NT2/D1 (cell line): ENCODE data around the gene KLHL29.

Experiments used
- DNase-seq: peaks from one replicate; pipeline ENCODE4 v3.0.0-alpha.2; 2011; ENCODE audit warnings: low read depth, low spot score
- H3K27me3 ChIP-seq: 2 replicates; pipeline ENCODE4 v1.6.0; 2011; ENCODE audit warnings: mild to moderate bottlenecking; ENCODE audit not compliant: insufficient read length, insufficient read depth
- H3K36me3 ChIP-seq: 2 replicates; pipeline ENCODE4 v1.6.1; 2011; ENCODE audit warnings: mild to moderate bottlenecking, low read length, mixed read lengths; ENCODE audit not compliant: insufficient read depth, insufficient read length
- H3K4me1 ChIP-seq: 2 replicates; pipeline ENCODE4 v1.5.1; 2011; ENCODE audit not compliant: insufficient read depth, insufficient read length
- H3K4me3 ChIP-seq: 2 replicates; pipeline ENCODE4 v1.5.1; 2011; ENCODE audit warnings: low read depth; ENCODE audit not compliant: insufficient read length
- H3K9ac ChIP-seq: 2 replicates; pipeline ENCODE4 v1.6.0; 2011; ENCODE audit warnings: low read depth; ENCODE audit not compliant: insufficient read length
- H3K9me3 ChIP-seq: 2 replicates; pipeline ENCODE4 v1.5.1; 2011; ENCODE audit warnings: mild to moderate bottlenecking, low read length; ENCODE audit not compliant: insufficient read depth
- SUZ12 ChIP-seq: IDR thresholded peaks from 2 replicates; pipeline ENCODE4 v1.6.1; 2011; ENCODE audit not compliant: insufficient read length, insufficient read depth; ENCODE audit errors: extremely low read depth
- YY1 ChIP-seq: IDR thresholded peaks from 2 replicates; pipeline ENCODE4 v1.6.1; 2011; ENCODE audit not compliant: insufficient read length, insufficient read depth
- ZNF274 ChIP-seq: IDR thresholded peaks from 2 replicates; pipeline ENCODE4 v1.6.1; 2011; ENCODE audit warnings: mild to moderate bottlenecking, low read depth, low read length

Gene KLHL29

GRCh38 chr2:23349508-23349907 is 35.5 kb upstream of the KLHL29 start:
- Histone ChIP-seq H3K27me3 (peaks cover 2% of the 10 kb centered on the region), H3K9me3 (peaks cover 6% of the 10 kb centered on the region; the same call in 1 of the 2 replicates), H3K9ac (no peak overlapping the region), H3K4me3 (no peak overlapping the region), H3K36me3 (no peaks in the 10 kb centered on the region), H3K4me1 (peaks cover 3% of the 10 kb centered on the region)
- no peak for DNase-seq
- TF ChIP-seq ZNF274 (no peak), SUZ12 (no peak), YY1 (no peak)

DNA sequence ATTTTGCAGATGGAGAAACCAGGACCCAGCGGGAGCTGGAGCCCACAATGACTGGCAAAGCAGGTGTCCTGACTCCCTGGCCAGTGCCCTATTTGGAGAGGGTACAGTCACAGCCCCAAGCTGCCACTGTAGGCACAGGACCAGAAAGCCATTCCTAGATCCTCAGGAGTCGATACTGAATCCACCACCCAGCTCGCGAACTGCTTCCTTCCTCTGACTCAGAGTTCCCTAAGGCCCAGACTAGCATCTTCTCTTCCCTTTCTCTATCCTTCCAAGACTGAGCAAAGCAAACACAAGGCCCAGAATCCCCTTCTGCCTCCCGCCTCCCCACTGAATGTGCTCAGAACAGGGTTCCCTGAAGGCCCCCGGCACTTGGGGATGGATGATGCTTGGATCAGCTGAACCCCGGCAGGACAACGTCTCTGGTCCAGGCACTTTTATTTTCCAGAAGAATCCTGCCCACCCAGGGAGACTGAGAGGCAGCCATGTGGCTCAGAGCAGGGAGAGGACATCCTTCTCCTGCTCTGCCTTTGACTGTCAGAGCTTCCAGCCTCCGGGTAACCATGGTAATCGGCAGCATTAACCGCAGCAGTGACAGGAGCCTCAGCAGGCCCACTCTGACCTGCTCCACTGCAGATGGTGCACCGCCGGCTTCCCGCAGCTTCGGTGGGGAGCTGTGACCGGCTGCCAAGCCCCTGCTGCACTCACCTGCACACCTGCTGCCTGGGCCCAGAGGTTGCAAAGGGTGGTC is 34.8 kb upstream of the KLHL29 start:
- DNase-seq: no peak
- Histone ChIP-seq H3K4me3 (no peak overlapping the region), H3K9ac (no peak overlapping the region), H3K9me3 (peaks cover 6% of the 10 kb centered on the region; the same call in 1 of the 2 replicates), H3K27me3 (peaks cover 2% of the 10 kb centered on the region), H3K4me1 (peaks cover 3% of the 10 kb centered on the region), H3K36me3 (no peaks in the 10 kb centered on the region)
- TF ChIP-seq ZNF274 (no peak), YY1 (no peak), SUZ12 (no peak)

GRCh38 chr2:23350792-23351355 is 34.1 kb upstream of the KLHL29 start:
- no peak for DNase-seq
- Histone ChIP-seq H3K9ac (no peak overlapping the region), H3K27me3 (peaks cover 2% of the 10 kb centered on the region), H3K36me3 (no peaks in the 10 kb centered on the region), H3K4me3 (no peak overlapping the region), H3K9me3 (peaks cover under 1% of the 10 kb centered on the region; the same call in 1 of the 2 replicates), H3K4me1 (peaks cover 3% of the 10 kb centered on the region)
- TF ChIP-seq SUZ12 (no peak), ZNF274 (no peak), YY1 (no peak)

DNA sequence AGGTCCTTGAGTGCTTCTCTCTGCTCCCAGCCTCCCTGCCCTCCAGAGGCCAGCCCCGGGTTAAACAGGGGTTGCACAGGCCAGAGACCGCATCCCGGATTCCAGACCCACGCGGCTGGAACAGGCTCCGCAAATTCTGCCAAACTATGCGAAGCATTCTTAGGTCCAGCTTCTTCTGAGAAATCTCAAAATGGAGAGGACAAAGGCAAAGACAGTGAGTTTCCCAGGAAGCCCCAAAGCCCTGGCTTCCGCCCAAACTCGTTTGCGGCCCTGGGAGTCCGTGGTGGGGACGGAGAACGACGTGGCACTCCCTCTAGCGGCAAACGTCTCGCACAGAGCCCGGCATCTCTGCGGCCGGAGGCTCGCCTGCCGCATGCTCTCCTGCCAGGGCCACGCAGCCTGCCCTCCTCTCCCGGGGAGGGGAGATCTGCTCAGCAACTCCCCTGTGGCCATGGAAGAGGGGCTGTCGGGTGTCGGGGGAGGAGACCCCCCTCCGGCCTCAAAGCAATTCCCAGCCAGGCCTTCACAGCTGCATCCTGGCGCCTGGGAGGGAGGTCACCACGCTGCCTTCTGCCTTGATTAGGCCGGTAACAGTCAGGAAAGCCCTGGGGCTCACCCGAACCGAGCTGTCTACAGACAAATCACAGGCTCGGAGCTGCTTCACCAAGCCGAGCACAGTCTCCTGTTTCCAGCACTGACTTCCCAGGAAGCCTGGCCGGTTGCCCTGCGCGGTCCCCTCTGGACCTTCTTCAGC is 33.4 kb upstream of the KLHL29 start:
- H3K4me3 ChIP-seq: peak overlapping the region; percentile 11
- peak; percentile 78 for DNase-seq
- H3K36me3 ChIP-seq: no peaks in the 10 kb centered on the region
- no peak for TF ChIP-seq YY1
- no peak for TF ChIP-seq ZNF274
- TF ChIP-seq SUZ12: no peak
- no peaks in the 10 kb centered on the region for H3K9me3 ChIP-seq
- peak overlapping the region; percentile 64 for H3K9ac ChIP-seq
- peaks cover 3% of the 10 kb centered on the region for H3K4me1 ChIP-seq
- peaks cover 2% of the 10 kb centered on the region for H3K27me3 ChIP-seq

DNA sequence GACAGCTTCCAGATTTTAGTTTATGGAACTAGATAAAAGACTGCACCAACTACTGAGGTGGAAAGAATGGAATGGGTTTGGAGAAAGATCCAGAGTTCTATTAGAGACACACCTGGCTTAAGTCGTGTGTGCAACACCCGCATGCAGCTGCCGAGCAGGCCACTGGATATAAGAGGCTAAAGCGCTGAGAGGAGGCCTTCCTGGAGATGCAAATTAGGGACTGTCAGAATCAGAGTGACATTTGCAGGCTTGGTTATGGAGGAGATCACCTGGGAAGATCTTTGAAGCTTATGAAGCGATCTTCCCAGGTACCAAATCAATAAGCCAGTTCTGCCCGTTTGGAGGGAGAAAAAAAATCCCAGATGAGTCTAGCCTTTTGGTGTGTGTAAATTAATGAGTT is 30.4 kb upstream of the KLHL29 start:
- Histone ChIP-seq H3K36me3 (no peaks in the 10 kb centered on the region), H3K9ac (no peak overlapping the region), H3K4me3 (no peak overlapping the region), H3K9me3 (no peaks in the 10 kb centered on the region), H3K4me1 (peaks cover 3% of the 10 kb centered on the region), H3K27me3 (peaks cover 2% of the 10 kb centered on the region)
- TF ChIP-seq SUZ12: no peak
- TF ChIP-seq YY1: no peak
- no peak for TF ChIP-seq ZNF274
- DNase-seq: no peak

DNA sequence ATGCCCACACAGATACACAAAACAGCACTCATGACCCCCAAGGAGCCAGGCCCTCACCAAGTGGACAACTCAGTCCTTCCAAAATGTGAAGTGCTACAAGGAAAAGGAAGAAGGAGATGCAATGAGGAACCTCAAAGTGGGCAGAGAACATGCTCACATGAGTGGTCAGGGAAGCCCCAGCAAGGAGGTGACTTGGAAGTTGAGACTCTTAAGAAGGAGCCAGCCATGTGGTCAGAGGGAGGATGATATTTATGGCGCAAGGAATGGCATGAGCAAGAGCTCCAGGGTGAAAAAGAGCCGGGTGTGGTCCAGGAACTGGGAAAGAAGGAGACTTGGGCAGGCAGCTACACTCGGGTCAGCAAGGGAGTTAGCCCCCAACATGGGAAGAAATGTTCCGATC is 30.0 kb upstream of the KLHL29 start:
- peaks cover 3% of the 10 kb centered on the region for H3K27me3 ChIP-seq
- no peak for DNase-seq
- TF ChIP-seq ZNF274 (no peak), SUZ12 (no peak), YY1 (no peak)
- no peaks in the 10 kb centered on the region for H3K9me3 ChIP-seq
- no peak overlapping the region for H3K4me3 ChIP-seq
- H3K36me3 ChIP-seq: no peaks in the 10 kb centered on the region
- no peak overlapping the region for H3K9ac ChIP-seq
- peaks cover 3% of the 10 kb centered on the region for H3K4me1 ChIP-seq

GRCh38 chr2:23356711-23357110 is 28.3 kb upstream of the KLHL29 start:
- no peak overlapping the region for H3K9ac ChIP-seq
- H3K4me1 ChIP-seq: peaks cover 2% of the 10 kb centered on the region
- peaks cover 6% of the 10 kb centered on the region for H3K27me3 ChIP-seq
- no peaks in the 10 kb centered on the region for H3K36me3 ChIP-seq
- TF ChIP-seq SUZ12: no peak
- no peak for TF ChIP-seq YY1
- TF ChIP-seq ZNF274: no peak
- H3K4me3 ChIP-seq: no peak overlapping the region
- H3K9me3 ChIP-seq: no peaks in the 10 kb centered on the region
- DNase-seq: no peak
